Peyer's patch (tissue), 4 donors: ENCODE measurements around the gene ARHGAP12.

Experiments
- POLR2A ChIP-seq, 2 donors: fragments of 450-650 bp; IDR thresholded peaks; one replicate each; pipeline ENCODE4 v1.5.1; 2017; ENCODE audit warnings: antibody characterized with exemption in 2 of 2, mild to moderate bottlenecking in 2 of 2, moderate library complexity in 2 of 2
- TF ChIP-seq, protein P1 (sequence below), 6 experiments: fragments of 450-650 bp in 4 of 6; fragments of 200-600 bp in 2 of 6; sonication (generic) in 1 of 6; IDR thresholded peaks; one replicate each; pipeline ENCODE4 v1.5.1; 2017 to 2019; ENCODE audit warnings: antibody characterized with exemption in 6 of 6, mild to moderate bottlenecking in 3 of 6, moderate library complexity in 1 of 6

DNA sequence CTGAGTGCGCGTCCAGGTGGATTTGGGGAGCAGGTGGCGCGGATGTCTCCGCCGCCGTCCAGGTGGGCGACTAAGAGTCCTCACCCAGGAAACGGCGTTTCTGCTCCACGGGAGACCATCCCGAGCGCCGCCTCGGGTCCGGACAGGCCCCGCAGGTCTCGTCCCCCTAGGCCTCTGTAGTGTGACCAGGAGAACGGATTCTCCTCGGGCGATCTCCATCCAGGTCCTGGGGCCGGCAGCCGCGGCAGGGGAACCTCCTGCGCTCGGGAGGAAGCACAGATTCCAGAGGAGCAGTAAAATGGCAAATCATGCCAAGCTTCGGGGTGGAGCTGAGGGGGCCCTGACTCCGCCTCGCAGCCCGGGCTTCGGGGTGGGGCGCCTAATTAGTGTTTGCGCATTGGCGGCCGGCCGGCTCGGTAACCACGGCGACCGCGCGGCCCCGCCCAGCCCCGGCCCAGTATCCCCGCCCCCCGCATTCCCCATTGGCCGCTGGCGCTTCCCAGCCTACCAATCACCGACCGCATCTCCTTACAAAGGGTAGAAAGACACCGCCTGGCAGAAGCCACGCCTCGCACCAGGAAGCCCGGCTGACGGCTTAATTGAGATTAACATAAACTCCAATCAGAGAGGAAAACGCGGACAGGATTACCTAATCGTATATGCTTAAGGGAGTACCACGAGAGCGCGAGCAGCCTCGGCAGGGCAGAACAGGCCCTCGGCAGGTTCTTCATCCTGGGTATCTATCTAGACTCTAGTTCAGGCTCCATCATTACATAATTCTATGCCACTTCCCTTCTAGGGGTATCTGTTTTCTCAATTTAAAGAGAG lies 168.6 kb downstream of the ARHGAP12 start:
- TF ChIP-seq, protein P1, sequence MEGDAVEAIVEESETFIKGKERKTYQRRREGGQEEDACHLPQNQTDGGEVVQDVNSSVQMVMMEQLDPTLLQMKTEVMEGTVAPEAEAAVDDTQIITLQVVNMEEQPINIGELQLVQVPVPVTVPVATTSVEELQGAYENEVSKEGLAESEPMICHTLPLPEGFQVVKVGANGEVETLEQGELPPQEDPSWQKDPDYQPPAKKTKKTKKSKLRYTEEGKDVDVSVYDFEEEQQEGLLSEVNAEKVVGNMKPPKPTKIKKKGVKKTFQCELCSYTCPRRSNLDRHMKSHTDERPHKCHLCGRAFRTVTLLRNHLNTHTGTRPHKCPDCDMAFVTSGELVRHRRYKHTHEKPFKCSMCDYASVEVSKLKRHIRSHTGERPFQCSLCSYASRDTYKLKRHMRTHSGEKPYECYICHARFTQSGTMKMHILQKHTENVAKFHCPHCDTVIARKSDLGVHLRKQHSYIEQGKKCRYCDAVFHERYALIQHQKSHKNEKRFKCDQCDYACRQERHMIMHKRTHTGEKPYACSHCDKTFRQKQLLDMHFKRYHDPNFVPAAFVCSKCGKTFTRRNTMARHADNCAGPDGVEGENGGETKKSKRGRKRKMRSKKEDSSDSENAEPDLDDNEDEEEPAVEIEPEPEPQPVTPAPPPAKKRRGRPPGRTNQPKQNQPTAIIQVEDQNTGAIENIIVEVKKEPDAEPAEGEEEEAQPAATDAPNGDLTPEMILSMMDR (IDR thresholded peaks at IDR 0.05) = no peak
- peak; percentile 85 to 95 for TF ChIP-seq POLR2A (IDR thresholded peaks at IDR 0.05)
